ENCODE measurements around the gene HAND1. TPM values are rescaled to one million over a fixed set of nuclear protein-coding genes. Genes with fewer than 3 reads are reported as not detected.

HAND1 gene
- total and polyA plus RNA-seq, 12 donors: 0.94 to 6.8 (median 2.4) TPM; not detected in 5

DNA sequence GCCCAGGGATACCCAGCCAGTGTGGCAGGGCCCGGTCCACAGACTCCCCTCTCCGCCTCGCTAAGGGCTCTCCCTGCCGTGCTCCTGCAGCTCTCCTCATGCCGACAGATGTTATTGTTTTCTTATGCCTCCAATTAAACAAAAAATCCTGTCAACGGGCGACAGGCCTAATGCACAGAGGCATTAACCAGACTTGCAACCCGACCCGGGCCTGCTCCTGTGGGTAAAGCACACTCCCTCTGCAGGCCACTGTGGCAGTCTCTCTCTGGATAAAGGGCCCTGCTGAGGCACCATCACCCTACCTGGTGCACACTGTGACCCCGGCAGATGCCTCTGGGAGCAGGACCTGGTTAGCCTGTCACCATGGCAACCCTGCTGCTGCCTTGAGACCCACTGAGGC, 27.5 kb upstream of the HAND1 start:
- H3K36me3 ChIP-seq (replicated peaks in 1 of 2): no peaks in the 10 kb centered on the region
- H3K9me3 ChIP-seq (replicated peaks in 1 of 3): no peaks in the 10 kb centered on the region
- no peak overlapping the region for H3K4me3 ChIP-seq
- no peak for DNase-seq
- H3K27ac ChIP-seq: no peak overlapping the region
- no peaks in the 10 kb centered on the region for H3K4me1 ChIP-seq (replicated peaks in 1 of 2)
- TF ChIP-seq POLR2A (IDR thresholded peaks at IDR 0.05): no peak
- TF ChIP-seq CTCF (IDR thresholded peaks at IDR 0.05): no peak
- intact Hi-C loops (cut with DNase I): no loop called here
- 71 to 83% (median 75%) methylated on average over 9 to 10 of the region's 10 CpGs for WGBS, 4 donors
- peaks cover 4% of the 10 kb centered on the region for H3K27me3 ChIP-seq

DNA sequence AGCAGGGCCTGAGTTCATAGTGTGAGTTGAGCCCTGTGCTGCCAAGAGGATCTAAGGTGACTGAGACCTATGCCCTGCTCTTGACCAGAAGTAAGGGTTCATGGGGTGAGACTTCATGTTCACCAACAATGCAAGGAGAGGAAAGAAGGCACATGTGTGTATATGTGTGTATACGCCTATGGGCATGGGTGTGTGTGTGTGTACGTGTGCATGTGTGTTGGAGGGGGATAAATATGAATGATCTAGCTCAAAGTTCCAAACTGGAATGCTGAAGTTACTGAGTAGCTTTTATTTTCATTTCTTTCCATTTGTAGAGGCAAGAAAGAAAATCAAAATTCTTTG, 25.6 kb upstream of the HAND1 start:
- no peak for DNase-seq
- Histone ChIP-seq H3K36me3 (replicated peaks in 1 of 2) (no peaks in the 10 kb centered on the region), H3K9me3 (replicated peaks in 1 of 3) (no peaks in the 10 kb centered on the region), H3K27ac (no peak overlapping the region), H3K27me3 (peaks cover 4% of the 10 kb centered on the region), H3K4me3 (no peak overlapping the region), H3K4me1 (replicated peaks in 1 of 2) (no peaks in the 10 kb centered on the region)
- 94 to 100% (median 96%) methylated on average over 2 of the region's 2 CpGs for WGBS, 4 donors
- intact Hi-C loops (cut with DNase I): no loop called here
- TF ChIP-seq CTCF (IDR thresholded peaks at IDR 0.05): no peak
- TF ChIP-seq POLR2A (IDR thresholded peaks at IDR 0.05): no peak

- no peak overlapping the region for H3K4me3 ChIP-seq
- DNase-seq: no peak
Measured at GRCh38 chr5:154502180-154502579, 24.2 kb upstream of the HAND1 start.

GRCh38 chr5:154501566-154501965, 23.5 kb upstream of the HAND1 start:
- Histone ChIP-seq H3K36me3 (replicated peaks in 1 of 2) (no peaks in the 10 kb centered on the region), H3K4me1 (replicated peaks in 1 of 2) (no peaks in the 10 kb centered on the region), H3K9me3 (replicated peaks in 1 of 3) (no peaks in the 10 kb centered on the region), H3K4me3 (no peak overlapping the region), H3K27ac (no peak overlapping the region), H3K27me3 (peaks cover 4% of the 10 kb centered on the region)
- 74 to 93% (median 84%) methylated on average over 2 of the region's 2 CpGs for WGBS, 4 donors
- DNase-seq: no peak
- no peak for TF ChIP-seq POLR2A (IDR thresholded peaks at IDR 0.05)
- no peak for TF ChIP-seq CTCF (IDR thresholded peaks at IDR 0.05)
- intact Hi-C loops (cut with DNase I): no loop called here

More at GRCh38 chr5:154502180-154502579, 24.2 kb upstream of the HAND1 start:
- Histone ChIP-seq H3K27ac (no peak overlapping the region), H3K27me3 (peaks cover 4% of the 10 kb centered on the region), H3K4me1 (replicated peaks in 1 of 2) (no peaks in the 10 kb centered on the region), H3K36me3 (replicated peaks in 1 of 2) (no peaks in the 10 kb centered on the region), H3K9me3 (replicated peaks in 1 of 3) (no peaks in the 10 kb centered on the region)
- intact Hi-C loops (cut with DNase I): no loop called here
- 69 to 94% (median 87%) methylated on average over 1 of the region's 1 CpG for WGBS, 4 donors
- TF ChIP-seq POLR2A (IDR thresholded peaks at IDR 0.05) (no peak), CTCF (IDR thresholded peaks at IDR 0.05) (no peak)

All from adrenal gland (tissue), 12 donors.